GM18870 (cell line): Measurements from ENCODE around the gene TNFRSF4.

Experiments used
- ATAC-seq: cut with Tn5 transposase; IDR thresholded peaks from one replicate; pipeline ENCODE4 v1.9.1; 2021; ENCODE audit warnings: moderate library complexity; ENCODE audit not compliant: unreplicated experiment

Gene TNFRSF4

DNA sequence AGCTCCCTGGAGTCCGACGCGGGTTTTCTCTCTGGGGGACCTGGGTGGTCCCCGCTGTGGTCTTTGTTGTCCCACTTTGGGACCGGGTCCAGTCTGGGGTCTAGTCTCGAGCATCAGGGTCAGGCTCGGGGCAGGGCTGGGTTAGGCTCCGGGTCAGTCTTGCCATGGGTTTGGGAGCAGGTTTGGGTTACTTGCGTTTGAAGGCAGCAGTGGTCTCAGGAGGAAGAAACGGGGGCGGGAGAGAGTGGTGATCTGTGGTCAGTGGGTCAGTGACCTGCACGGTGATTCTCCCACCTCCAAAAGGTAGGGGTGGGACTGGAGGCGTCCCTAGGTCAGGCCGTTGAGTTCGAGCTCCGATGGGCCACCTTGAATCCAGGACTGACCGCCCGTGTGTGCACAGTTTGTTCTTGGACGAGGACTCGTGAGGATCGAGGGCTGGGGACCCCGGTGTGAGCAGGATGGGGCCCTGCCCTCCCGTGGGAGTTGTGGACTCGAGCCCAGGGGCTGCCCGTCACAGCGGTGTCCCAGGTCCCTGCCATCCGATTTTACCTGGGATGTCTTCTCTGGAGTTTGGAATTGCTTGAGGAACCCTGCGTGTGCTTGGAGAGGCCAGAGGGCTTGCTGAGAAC, 20.3 kb upstream of the TNFRSF4 start:
- no peak for ATAC-seq

DNA sequence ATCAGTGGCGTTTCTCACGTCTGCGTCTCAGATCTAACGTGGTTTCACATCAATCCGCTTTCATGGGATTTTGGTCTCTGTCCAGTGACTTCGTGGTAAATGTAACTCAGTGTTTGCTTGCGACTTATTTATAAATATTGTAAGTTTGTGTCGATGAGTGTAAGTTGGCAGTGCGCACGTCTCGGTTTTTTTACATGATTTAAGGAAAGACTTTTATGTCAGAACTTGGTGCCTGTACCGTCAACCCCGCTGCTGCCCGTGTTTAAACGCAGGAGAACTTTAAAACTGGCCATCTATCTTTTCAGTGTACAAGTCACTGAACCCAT, 19.6 kb upstream of the TNFRSF4 start:
- no peak for ATAC-seq

DNA sequence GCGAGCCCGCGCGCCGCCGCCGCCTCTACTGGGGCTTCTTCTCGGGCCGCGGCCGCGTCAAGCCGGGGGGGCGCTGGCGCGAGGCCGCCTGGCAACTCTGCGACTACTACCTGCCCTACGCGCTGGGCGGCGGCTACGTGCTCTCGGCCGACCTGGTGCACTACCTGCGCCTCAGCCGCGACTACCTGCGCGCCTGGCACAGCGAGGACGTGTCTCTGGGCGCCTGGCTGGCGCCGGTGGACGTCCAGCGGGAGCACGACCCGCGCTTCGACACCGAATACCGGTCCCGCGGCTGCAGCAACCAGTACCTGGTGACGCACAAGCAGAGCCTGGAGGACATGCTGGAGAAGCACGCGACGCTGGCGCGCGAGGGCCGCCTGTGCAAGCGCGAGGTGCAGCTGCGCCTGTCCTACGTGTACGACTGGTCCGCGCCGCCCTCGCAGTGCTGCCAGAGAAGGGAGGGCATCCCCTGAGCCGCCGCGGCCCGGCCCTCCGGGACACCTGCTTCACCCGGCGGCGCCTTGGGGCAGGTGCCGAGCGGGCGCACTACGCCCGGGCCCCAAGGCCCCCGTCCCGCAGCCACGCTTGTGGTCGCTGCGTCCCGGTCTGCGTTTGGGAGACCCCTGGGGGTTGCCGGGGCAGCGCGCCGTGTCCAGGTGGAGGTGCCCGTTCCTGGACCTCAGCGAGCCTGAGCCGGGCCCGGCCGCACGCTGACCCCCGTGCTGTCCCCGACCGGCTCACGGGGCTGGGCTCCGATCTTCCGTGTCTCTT, 19.0 kb upstream of the TNFRSF4 start:
- ATAC-seq = no peak

DNA sequence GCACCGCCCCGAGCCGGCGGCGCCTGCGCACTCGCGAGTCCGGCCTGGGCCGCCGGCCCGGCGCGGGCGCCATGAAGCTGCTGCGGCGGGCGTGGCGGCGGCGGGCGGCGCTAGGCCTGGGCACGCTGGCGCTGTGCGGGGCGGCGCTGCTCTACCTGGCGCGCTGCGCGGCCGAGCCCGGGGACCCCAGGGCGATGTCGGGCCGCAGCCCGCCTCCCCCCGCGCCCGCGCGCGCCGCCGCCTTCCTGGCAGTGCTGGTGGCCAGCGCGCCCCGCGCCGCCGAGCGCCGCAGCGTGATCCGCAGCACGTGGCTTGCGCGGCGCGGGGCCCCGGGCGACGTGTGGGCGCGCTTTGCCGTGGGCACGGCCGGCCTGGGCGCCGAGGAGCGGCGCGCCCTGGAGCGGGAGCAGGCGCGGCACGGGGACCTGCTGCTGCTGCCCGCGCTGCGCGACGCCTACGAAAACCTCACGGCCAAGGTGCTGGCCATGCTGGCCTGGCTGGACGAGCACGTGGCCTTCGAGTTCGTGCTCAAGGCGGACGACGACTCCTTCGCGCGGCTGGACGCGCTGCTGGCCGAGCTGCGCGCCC, 18.3 kb upstream of the TNFRSF4 start, which contains the start of gene B3GALT6:
Gene B3GALT6, plus strand, starts transcription at position 30 of the 588 bp plus-strand sequence. Its CDS starts 42 bp downstream, at position 72.
- ATAC-seq = no peak

DNA sequence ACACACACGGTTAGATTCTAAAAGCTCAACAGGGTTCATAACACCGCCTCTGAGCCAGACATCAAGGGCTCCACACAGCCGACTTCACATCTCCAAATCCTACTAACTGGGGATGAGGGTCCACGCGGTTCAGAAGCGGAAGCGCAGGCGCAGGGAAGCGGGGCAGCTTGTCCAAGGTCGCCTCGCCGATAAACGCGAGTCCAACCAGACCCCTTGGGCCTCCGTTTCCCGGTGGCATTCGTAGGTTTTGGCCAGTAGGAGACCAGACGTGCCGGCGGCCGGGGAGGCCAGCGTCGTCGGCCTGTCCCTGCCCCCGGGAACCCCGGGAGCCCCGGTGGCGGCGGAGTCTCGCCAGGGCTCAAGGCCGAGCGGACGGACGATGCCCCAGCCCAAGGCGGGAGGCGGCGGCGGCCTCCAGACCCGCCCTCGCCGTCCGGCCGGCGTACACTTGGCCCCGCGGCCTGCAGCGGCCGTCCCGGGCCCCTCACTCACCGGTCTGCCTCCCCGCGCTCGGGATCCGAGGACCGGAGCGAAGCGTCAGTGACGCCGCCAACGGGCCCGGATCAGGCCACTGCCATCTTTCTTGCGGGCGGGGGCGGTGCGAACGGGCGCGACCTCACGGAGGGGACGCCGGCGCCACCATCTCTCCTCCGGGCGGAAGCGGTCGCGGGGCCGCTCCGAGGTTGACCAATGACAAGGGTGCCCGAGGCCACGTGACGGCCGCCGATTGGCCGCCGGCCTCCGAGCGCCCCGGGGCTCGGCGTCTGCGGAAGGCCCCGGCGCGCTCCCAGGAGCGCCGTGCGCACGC, 17.7 kb upstream of the TNFRSF4 start, which contains the start of gene SDF4:
Gene SDF4, minus strand, starts transcription at position 602 of the 808 bp plus-strand sequence. CDS start 3,229 bp downstream, outside the sequence.
- peak; percentile 72 for ATAC-seq

DNA sequence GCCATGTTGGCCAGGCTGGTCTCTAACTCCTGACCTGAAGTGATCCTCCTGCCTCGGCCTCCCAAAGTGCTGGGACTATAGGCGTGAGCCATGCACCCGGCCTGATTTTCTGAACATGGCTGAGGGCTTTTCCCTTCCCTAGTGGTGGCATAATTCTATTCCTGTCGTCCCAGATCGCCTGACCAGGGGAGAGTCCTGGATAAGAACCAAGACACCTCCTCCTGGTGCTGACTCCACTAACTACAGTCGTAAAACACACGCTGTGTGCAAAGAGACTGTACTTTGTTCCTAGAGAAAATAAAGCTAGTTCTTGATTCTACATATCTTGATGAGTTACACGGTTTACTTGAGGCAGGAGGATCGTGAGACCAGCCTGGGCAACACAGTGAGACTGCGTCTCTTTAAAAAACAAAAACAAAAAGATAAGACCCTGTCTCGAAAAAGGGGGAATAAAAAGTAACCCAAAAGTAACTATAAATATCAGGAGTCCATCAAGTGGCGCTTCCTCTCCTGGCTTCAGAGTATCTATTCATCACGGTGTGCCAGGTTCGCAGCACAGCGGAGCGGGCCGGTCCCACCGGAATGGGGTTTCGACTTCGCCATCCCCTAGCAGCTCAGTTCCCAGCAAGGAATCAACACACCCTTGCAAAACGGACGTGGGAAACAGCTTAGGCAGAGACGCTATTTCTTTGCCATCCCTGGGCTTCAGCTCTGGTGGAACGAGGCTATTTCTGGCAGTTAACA, 16.9 kb upstream of the TNFRSF4 start:
- ATAC-seq = no peak

DNA sequence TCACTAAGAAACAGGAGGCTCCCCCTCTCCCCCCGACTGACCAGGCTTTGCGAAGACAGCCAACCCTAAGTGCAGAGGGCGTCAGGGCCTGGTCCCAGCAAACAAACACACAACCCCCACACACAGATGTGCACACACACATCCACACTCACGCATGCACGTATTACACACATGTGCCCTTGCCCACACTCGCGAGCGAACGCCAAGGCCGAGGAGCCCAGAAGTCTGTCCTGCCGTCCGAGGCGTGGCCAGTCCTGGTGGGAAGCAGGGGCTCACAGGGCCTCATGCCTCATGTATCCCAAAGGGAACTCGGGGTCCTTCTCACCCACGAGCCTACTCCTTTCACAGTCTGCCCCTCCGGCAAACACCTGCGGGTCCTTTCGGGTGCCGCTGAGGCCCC, 15.8 kb upstream of the TNFRSF4 start:
- ATAC-seq = no peak

DNA sequence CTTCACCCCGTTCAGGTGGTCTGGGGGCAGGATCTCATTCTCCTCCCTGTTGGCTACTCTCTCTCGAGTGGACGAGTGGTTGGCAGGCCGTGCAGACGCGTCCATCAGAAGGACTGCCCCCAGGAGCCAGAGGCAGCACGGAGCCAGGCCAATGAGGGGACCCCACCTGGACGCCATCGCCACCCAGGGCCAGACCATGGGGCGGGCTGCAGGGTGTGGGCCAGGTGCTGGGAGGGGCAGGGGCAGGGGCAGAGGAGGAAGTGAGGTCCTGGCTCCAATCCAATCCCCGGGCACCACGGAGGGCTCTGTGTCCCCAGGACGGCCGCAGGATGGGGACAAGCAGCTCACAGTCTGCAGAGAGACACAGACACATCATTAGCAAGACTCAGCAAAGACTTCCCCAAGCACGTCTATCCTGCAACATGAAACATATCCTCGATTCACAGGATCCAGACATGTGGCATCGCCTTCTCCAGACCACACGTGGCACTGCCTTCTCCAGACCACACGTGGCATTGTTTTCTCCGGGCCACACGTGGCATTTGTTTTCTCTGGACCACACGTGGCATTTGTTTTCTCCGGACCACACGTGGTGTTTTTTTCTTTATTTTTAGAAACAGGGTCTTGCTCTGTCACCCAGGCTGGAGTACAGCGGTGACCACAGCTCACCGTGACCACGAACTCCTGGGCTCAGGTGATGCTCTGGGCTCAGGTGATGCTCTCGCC, 14.8 kb upstream of the TNFRSF4 start:
- no peak for ATAC-seq

DNA sequence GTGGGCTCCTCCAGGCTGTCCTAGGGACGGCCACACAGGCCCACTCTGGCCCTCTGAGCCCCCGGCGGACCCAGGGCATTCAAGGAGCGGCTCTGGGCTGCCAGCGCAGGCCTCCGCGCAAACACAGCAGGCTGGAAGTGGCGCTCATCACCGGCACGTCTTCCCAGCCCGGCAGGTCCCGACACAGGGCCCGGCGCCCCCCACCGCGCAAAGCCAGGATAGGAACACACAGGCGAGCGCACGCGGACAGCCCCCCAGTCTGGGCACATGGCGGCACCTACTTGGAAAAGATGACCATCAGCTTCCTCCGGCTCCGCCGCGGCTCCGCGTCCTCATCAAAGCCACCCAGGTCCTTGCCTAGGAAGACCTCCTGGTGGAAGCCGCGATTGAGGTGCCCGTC, 14.2 kb upstream of the TNFRSF4 start:
- no peak for ATAC-seq

DNA sequence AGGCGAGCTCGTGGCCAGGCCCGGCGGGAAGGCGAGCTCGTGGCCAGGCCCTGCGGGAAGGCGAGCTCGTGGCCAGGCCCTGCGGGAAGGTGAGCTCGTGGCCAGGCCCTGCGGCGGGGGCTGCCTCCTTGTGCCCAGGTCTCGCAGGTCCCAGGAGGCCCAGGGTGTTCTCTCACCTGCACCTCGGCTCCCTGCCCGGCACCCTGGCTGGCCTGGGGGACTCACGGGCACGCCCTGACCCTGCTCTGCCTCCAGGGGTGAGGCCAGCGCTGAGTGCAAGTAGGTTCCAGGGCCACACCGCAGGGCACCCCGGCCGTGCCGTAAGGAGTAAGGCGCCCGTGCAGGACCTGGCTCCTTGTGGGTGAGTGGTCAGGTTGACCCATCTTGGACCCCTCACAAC, 13.4 kb upstream of the TNFRSF4 start:
- no peak for ATAC-seq

DNA sequence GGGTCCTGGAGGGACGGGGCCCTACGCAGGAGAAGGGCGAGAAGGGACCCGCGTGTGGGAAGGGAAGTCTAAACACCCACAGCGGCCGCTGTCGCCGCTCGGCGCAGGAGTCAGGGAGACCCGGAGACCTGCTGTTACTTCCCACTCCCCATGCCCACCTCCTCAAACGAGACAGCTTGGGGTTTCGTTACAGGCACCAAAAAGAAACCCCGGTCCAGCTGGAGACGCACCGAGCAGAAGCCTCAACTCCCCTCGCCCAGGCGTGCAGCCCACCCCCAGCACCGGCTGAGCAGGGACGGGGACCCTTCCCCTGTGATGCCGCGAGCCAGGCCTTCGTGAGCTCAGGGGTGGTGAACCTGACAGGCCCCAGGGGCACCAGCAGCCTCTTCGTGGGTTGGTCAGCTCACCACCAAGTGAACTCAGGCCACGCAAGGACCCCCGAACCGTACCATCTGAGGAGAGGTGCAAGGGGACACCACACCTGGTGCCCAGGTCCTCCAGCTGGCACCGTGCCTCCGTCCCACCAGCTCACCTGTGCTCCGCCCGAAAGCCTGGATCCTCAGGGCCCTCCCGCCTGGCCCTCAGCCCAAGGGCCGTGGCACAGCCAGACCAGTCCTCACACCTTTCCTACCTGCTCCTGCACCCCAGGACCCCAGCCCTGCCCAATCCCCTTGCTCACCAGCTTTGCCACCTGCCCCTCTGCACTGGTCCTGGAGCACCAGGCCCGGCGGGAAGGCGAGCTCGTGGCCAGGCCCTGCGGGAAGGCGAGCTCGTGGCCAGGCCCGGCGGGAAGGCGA, 12.8 kb upstream of the TNFRSF4 start:
- no peak for ATAC-seq

DNA sequence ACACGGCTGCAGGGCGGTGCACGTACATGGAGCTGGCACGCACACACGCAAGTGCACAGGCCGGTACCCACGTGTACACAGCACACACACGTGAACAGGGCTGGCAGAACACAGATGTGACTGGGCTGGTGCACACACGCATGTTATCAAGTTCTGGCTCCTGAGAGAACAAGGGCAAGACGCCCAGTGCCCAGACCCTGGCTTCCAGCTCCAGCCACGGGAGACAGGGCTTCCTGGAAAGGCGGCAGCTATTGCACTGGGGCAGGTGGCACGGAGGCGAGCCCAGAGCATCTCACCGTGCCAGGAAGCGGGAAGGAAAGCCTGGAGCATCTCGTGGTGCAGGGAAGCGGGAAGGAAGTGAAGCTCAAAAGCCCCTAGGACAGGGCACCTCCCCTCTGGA, 12.0 kb upstream of the TNFRSF4 start:
- ATAC-seq = no peak

DNA sequence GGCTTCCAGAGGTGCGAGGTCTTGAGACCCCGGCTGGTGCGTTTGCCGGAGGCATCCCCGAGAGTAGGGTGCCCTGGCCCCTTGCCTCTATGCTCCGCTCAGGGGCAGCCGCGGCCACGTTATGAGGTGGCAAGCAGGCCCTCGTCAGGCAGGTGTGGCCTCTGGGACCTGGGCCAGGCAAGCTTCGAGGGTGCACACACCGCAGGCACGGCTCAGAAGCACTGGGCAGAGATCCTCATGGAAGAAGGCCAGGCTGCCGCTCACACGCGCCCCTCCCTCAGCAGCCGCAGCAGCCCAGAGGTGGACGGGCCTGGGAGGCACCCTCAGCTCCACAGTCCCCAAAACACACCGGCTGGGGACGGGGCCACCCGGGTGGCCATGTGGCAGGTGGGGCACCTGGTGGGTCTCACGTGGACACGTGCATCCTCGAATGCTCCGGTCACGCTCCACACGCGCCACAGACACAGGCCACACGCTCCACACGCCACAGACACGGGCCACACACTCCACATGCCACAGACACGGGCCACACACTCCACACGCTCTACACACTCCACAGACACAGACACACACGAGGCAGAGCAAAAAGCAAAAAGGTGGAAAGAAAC, 11.4 kb upstream of the TNFRSF4 start:
- ATAC-seq = no peak

DNA sequence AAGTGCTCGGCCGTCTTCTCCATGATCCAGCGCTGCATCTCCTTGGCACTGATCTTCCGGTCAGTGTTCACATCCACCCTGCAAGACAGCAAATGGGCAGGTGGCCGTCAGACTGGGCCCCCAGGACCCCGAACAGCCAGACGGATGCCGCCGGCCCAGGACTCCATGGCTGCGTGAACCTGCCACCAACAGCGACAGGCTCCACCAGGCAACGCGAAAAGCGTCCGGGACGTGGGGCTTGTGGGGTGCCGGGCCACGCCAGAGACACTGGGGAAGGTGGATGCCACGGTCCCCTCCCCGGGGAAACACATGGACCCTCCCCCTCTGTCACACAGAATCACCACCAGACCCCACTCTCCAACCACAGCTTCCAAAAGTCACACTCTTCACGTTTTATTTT, 9.9 kb upstream of the TNFRSF4 start:
- no peak for ATAC-seq

DNA sequence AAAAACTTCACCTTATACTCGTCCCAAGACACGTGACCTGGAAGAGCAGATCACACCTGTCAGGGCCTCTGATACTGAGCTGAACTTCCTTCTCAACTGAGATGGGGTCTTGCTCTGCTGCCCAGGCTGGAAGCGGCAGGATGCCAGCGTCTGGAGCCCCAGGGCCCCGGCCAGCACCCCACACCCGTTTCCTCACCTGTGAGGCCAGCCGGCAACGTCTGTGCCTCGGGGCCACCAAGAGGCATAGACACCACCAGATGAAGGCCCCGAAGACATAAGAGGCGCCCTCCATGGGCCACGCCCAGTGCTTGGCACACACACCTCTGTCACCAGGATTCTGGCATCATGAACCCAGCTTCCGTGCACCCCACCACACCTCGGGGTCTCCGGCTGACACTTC, 9.4 kb upstream of the TNFRSF4 start:
- no peak for ATAC-seq

DNA sequence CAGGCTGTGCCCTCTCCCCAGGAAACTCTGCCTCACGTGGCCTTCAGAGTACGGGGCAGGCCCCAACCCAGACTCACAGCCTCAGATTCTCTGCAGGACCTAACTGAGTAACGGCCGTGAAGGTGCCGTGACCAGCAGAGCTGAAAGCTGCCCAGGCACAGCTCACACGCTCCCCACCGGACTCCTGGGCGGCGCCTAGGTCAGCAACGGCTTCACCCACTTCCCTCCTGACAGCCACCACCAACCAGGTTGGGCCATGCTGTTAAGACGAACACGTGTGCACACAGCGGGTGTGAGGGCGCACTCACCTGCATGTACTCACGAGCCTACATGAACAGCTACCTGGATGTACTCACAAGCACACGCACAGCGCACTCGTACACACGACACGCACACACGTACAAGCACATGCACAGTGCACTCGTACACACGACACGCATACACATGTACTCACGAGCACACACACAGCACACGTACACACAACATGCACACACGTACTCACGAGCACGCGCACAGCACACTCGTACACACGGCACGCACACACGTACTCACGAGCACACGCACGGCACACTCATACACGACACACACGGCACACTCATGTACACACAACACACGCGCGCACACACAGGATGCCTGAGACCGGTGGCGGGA, 8.7 kb upstream of the TNFRSF4 start:
- no peak for ATAC-seq

DNA sequence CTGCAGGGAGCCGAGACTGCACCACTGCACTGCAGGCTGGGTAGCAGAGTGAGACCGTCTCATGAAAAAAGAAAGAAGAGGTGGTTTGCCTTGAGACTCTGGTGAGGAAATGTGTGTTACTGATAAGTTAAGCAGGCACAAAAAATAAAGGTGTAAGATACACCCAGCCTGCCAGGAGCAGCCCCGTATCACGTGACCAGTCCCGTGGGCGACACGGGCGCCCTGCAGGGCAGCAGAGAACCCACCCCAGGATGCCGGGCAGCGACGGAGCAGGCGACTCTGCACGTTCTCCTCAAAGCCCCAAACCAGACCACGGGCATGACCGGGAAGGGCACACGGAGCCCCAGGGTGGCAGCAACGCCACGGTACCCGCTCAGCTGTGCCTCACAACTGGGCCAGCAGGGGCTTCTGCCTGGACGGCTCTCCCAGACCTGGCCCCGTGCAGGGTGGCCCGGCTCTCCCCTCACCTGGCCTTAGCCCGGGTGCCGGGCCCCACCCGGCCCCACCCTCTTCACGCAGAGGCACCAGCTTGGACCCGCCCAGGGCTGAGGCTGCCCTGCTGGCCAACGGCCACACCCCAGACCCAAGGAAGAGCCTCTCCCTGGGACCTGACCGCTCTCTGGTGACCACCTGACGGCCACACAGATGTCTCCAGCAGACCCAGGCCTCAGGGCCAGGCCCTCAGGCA, 8.1 kb upstream of the TNFRSF4 start:
- ATAC-seq = no peak

DNA sequence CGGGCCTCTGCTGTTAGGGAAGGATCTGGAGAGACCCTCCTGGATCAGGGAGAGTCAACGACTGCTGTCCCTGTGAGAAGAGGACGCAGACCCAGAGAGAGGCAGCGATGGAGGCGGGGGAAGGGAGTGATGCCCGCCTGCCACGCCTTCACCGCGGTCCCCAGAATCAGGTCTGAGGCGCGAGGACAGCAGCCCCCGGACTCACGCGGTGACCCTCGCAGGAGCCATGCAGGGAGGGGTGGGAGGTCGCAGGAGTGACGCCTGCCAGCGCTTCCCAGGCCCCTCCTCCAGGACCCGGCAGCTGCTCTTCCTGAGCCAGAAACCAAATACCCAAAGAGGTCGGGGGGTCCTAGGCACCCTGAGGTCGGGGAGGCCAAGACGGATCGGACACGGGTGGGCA, 6.2 kb upstream of the TNFRSF4 start:
- no peak for ATAC-seq
